GM13977 (cell line): ENCODE data around the gene ENTPD7.
"Not testable (repeated sequence)": the region's sequence is repeated elsewhere in the genome, so short reads cannot be mapped to it uniquely, and the experiment has no call there.

ENCODE experiments used
- DNase-seq: peaks from one replicate; pipeline ENCODE4 v3.0.0; 2012; ENCODE audit warnings: low spot score
- CTCF ChIP-seq: IDR thresholded peaks from 2 replicates; pipeline ENCODE4 v1.5.1; 2012; ENCODE audit warnings: mild to moderate bottlenecking, control low read depth; ENCODE audit not compliant: insufficient read depth; ENCODE audit errors: extremely low read depth, missing control alignments
- in situ Hi-C: fragments of 300-500 bp; cut with MboI; formaldehyde crosslinking; loops from one replicate; pipeline ENCODE4 v1.12.0; 2022; ENCODE audit warnings: low sequenced_read_pairs, low pct_unique_long_range_greater_than_20kb, mixed read lengths, inconsistent platforms; ENCODE audit not compliant: unreplicated experiment

Gene ENTPD7

GRCh38 chr10:99619090-99619800, 40.1 kb upstream of the ENTPD7 start:
- peak; percentile 45 for DNase-seq
- in situ Hi-C loops, result loop anchor here (10.0 kb wide), 1 partner anchor 54 kb away; no protein-coding TSS in a partner anchor
- TF ChIP-seq CTCF, result no peak

GRCh38 chr10:99619851-99620710, 39.2 kb upstream of the ENTPD7 start, which contains the start of gene SLC25A28:
Gene SLC25A28, minus strand, starts transcription at chr10:99620439. Its CDS starts 104 bp downstream, at chr10:99620335.
- in situ Hi-C loops, result loop anchor here (10.0 kb wide), 1 partner anchor 55 kb away; no protein-coding TSS in a partner anchor
- no peak for DNase-seq

GRCh38 chr10:99620711-99621453, 38.4 kb upstream of the ENTPD7 start:
- no peak for TF ChIP-seq CTCF
- DNase-seq, result peak; percentile 96
- in situ Hi-C loops, result no loop called here

More at GRCh38 chr10:99619851-99620710, 39.2 kb upstream of the ENTPD7 start, which contains the start of gene SLC25A28:
- no peak for TF ChIP-seq CTCF

GRCh38 chr10:99621454-99622251, 37.7 kb upstream of the ENTPD7 start:
- in situ Hi-C loops, result no loop called here
- DNase-seq, result no peak
- no peak for TF ChIP-seq CTCF

- no peak for TF ChIP-seq CTCF
- in situ Hi-C loops, result no loop called here
- no peak for DNase-seq
Observed at GRCh38 chr10:99623919-99624318, 35.4 kb upstream of the ENTPD7 start.

GRCh38 chr10:99625124-99625523, 34.2 kb upstream of the ENTPD7 start:
- DNase-seq, in situ Hi-C loops: not testable (repeated sequence)
